ENCODE results near the gene GTPBP1. TPM values are rescaled to one million over a fixed set of nuclear protein-coding genes. Genes with fewer than 3 reads are reported as not detected.

GTPBP1 gene
- total RNA-seq, 1 experiment from 2014 or later: 108 TPM

DNA sequence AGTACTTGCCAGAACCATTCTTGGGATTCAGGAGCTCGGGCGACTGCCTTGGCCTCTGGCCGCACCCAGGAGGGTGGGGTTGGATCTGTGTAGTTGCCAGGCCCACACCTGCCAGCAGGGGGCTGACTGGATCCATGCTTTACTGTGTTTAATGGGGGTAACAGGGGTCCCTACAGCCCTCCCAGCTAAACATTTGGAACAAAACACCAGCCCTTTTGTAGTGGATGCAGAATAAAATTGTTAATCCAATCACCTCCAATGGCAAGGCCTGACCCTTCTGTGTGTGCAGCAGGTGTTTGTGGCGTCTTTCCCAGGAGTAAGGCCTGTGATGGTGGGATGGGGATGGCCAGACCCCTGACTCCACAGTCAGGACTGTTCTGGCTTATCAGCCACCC is 27.6 kb downstream of the GTPBP1 start:
- H3K9ac ChIP-seq (ENCODE audit: extremely low read depth, insufficient read length, low read length): no peak overlapping the region
- H3K23ac ChIP-seq (ENCODE audit: insufficient read length, low read depth, low read length): no peak overlapping the region
- H2BK12ac ChIP-seq (ENCODE audit: insufficient read length, low read depth, low read length): no peak overlapping the region
- no peak overlapping the region for H3K18ac ChIP-seq (ENCODE audit: insufficient read length, low read depth, low read length)
- H3K9me3 ChIP-seq (ENCODE audit: control insufficient read depth, low read depth, low read length): no peaks in the 10 kb centered on the region
- Mint-ChIP-seq H3K4me3 (no peak overlapping the region), H3K27me3 (ENCODE audit: low read depth) (no peaks in the 10 kb centered on the region), H3K27ac (peak overlapping the region in 1 of 3 experiments; percentile 72; a peak in 2 of 7 replicates), H3K36me3 (ENCODE audit: insufficient read depth in 1 of 3, low read depth in 3 of 3) (peaks cover 20 to 87% (median 53%) of the 10 kb centered on the region in 3 experiments; a peak in 6 of 7 replicates), H3K4me1 (0 out of 4 replicates have a peak, but pooled peaks cover 0 to 3% of the 10 kb centered on the region in 2 experiments), H3K9me3 (no peaks in the 10 kb centered on the region)
- no peaks in the 10 kb centered on the region for H3K4me1 ChIP-seq (ENCODE audit: insufficient read depth, low read length)
- no peak overlapping the region for H3K56ac ChIP-seq (ENCODE audit: insufficient read length, low read depth, low read length)
- H4K5ac ChIP-seq (ENCODE audit: insufficient read length, low read depth, low read length): no peak overlapping the region
- TF ChIP-seq, protein P1, sequence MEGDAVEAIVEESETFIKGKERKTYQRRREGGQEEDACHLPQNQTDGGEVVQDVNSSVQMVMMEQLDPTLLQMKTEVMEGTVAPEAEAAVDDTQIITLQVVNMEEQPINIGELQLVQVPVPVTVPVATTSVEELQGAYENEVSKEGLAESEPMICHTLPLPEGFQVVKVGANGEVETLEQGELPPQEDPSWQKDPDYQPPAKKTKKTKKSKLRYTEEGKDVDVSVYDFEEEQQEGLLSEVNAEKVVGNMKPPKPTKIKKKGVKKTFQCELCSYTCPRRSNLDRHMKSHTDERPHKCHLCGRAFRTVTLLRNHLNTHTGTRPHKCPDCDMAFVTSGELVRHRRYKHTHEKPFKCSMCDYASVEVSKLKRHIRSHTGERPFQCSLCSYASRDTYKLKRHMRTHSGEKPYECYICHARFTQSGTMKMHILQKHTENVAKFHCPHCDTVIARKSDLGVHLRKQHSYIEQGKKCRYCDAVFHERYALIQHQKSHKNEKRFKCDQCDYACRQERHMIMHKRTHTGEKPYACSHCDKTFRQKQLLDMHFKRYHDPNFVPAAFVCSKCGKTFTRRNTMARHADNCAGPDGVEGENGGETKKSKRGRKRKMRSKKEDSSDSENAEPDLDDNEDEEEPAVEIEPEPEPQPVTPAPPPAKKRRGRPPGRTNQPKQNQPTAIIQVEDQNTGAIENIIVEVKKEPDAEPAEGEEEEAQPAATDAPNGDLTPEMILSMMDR (conservative IDR thresholded peaks at IDR 0.05): peak; percentile 79
- H4K8ac ChIP-seq (replicated peaks; ENCODE audit: insufficient read length, low read depth, low read length): no peak overlapping the region
- H3K27ac ChIP-seq (ENCODE audit: insufficient read length, low read depth, low read length): no peak overlapping the region
- no peak overlapping the region for H3T11ph ChIP-seq (ENCODE audit: low read length)
- H2AK5ac ChIP-seq (ENCODE audit: insufficient read length, low read length): no peak overlapping the region
- H4K91ac ChIP-seq (ENCODE audit: insufficient read length, low read depth, low read length): no peak overlapping the region
- no CpG with 5 or more reads among the region's 4 CpGs for WGBS (ENCODE audit: extremely low coverage, insufficient read length, low lambda C conversion rate)
- H2BK120ac ChIP-seq (ENCODE audit: low read depth, low read length, poor library complexity, severe bottlenecking): no peak overlapping the region
- H3K79me2 ChIP-seq (ENCODE audit: insufficient read depth, low read length): no peaks in the 10 kb centered on the region
- peak; percentile 58 for DNase-seq
- no peak overlapping the region for H2BK20ac ChIP-seq (ENCODE audit: low read depth, low read length, poor library complexity, severe bottlenecking)
- no peak overlapping the region for H3K14ac ChIP-seq (ENCODE audit: insufficient read depth, low read length)
- no peak overlapping the region for H3K4ac ChIP-seq (ENCODE audit: low read depth, low read length)
- no peaks in the 10 kb centered on the region for H3K23me2 ChIP-seq (ENCODE audit: insufficient read length, low read depth, low read length, poor library complexity, severe bottlenecking)
- H3K4me2 ChIP-seq (ENCODE audit: insufficient read depth, insufficient read length, low read length): no peak overlapping the region
- no peaks in the 10 kb centered on the region for H4K20me1 ChIP-seq (ENCODE audit: control insufficient read depth, insufficient read depth, insufficient read length)
- no peaks in the 10 kb centered on the region for H3K27me3 ChIP-seq (ENCODE audit: insufficient read depth, low read length)
- H2AFZ ChIP-seq (ENCODE audit: low read length): no peak overlapping the region
- H2BK5ac ChIP-seq (ENCODE audit: insufficient read length, low read length): no peak overlapping the region
- no peak overlapping the region for H2BK15ac ChIP-seq (ENCODE audit: low read depth, low read length)
- no peaks in the 10 kb centered on the region for H3K79me1 ChIP-seq (ENCODE audit: insufficient read depth, low read depth, low read length, poor library complexity, severe bottlenecking)

Measured in H9 (cell line).